Measurements from ENCODE around the gene LRRC37A2.
"Not testable (repeated sequence)": the region's sequence is repeated elsewhere in the genome, so short reads cannot be mapped to it uniquely, and the experiment has no call there.

LRRC37A2 gene

GRCh38 chr17:46598344-46598931 is 86.2 kb downstream of the LRRC37A2 start:
- not testable (repeated sequence) for DNase-seq

- DNase-seq: not testable (repeated sequence)
Observed at GRCh38 chr17:46600767-46601166, 88.5 kb downstream of the LRRC37A2 start.

GRCh38 chr17:46603125-46603524 is 90.9 kb downstream of the LRRC37A2 start:
- not testable (repeated sequence) for DNase-seq

Data from stimulated activated naive CD4-positive, alpha-beta T cell treated with Interleukin-2 at 50 U/mL for 16 hours (primary cell).